PC-9 (cell line): Measurements from ENCODE around the gene TBX21.

ENCODE experiments used
- CTCF ChIP-seq: fragments of 200-600 bp; sonication (generic); conservative IDR thresholded peaks from 2 replicates; pipeline ENCODE4 v1.6.1; 2017; ENCODE audit warnings: mixed run types, antibody characterized with exemption, mild to moderate bottlenecking, moderate library complexity
- EZH2 ChIP-seq: fragments of 200-600 bp; sonication (generic); IDR thresholded peaks from 2 replicates; pipeline ENCODE4 v1.8.0; 2017; ENCODE audit warnings: antibody characterized with exemption, low read depth

DNA sequence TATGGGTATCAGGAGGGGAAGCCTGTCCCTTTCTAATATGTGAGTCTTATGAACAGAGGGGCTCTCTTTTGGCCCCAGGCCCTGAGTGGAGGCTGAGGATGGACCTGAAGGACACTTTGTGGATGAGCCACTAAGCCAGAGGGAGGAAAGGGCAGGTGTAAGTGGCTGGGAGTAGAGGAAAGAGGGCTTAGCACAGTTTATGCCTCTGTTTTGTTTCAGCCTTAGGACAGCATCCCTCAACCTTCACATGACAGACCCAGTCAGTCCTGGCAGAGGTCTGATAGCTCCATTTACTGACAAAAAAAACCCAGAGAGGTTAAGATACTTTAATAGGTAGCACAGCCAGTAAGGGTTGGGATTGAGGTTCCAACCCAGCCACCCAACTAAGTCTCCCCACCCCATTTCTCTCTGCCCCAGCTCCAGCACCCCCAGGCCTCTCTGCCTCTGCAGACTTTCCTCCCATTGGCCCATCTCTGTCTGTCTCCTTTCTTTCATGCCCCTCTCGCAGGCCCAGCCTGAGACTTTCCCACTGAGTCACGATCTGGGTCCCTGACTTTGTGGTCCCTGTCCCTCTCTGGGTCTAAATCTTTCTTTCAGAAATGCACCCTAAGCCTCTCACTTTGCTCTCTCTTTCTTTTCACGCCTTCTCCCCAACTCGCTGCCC, 4.7 kb upstream of the TBX21 start:
- TF ChIP-seq CTCF, result no peak
- no peak for TF ChIP-seq EZH2
